ENCODE data around the gene FGF14.
"Not testable (repeated sequence)": the region's sequence is repeated elsewhere in the genome, so short reads cannot be mapped to it uniquely, and the experiment has no call there.

FGF14 gene

GRCh38 chr13:102028868-102029267 lies 373.0 kb downstream of the FGF14 start:
- no peak for DNase-seq

- DNase-seq: no peak
Measured at GRCh38 chr13:102028206-102028605, 373.6 kb downstream of the FGF14 start.

GRCh38 chr13:102021777-102022176 lies 380.1 kb downstream of the FGF14 start:
- no peak for DNase-seq

- no peak for DNase-seq
Measured at GRCh38 chr13:102020611-102021216, 381.1 kb downstream of the FGF14 start.

GRCh38 chr13:102018716-102019115 lies 383.1 kb downstream of the FGF14 start:
- DNase-seq: no peak

- DNase-seq: no peak
Measured at GRCh38 chr13:102017248-102017647, 384.6 kb downstream of the FGF14 start.

GRCh38 chr13:102012299-102013293 lies 389.3 kb downstream of the FGF14 start:
- no peak for DNase-seq

GRCh38 chr13:102011455-102011854 lies 390.4 kb downstream of the FGF14 start:
- DNase-seq: not testable (repeated sequence)

GRCh38 chr13:102003848-102004570 lies 397.8 kb downstream of the FGF14 start:
- no peak for DNase-seq

- no peak for DNase-seq
Measured at GRCh38 chr13:102002287-102002686, 399.6 kb downstream of the FGF14 start.

- DNase-seq: no peak
Measured at GRCh38 chr13:102000764-102001163, 401.1 kb downstream of the FGF14 start.

- no peak for DNase-seq
Measured at GRCh38 chr13:101998129-101998528, 403.7 kb downstream of the FGF14 start.

- DNase-seq: no peak
Measured at GRCh38 chr13:101996954-101997353, 404.9 kb downstream of the FGF14 start.

GRCh38 chr13:101989798-101990350 lies 412.0 kb downstream of the FGF14 start:
- DNase-seq: no peak

- DNase-seq: no peak
Measured at GRCh38 chr13:101988140-101988539, 413.7 kb downstream of the FGF14 start.

GRCh38 chr13:101986316-101986715 lies 415.5 kb downstream of the FGF14 start:
- no peak for DNase-seq

GRCh38 chr13:101985321-101985720 lies 416.5 kb downstream of the FGF14 start:
- DNase-seq: no peak

- no peak for DNase-seq
Measured at GRCh38 chr13:101982903-101983302, 418.9 kb downstream of the FGF14 start.

- DNase-seq: no peak
Measured at GRCh38 chr13:101979825-101980224, 422.0 kb downstream of the FGF14 start.

- DNase-seq: no peak
Measured at GRCh38 chr13:101978552-101979315, 423.1 kb downstream of the FGF14 start.

GRCh38 chr13:101977475-101977874 lies 424.4 kb downstream of the FGF14 start:
- DNase-seq: no peak

- no peak for DNase-seq
Measured at GRCh38 chr13:101972191-101972590, 429.7 kb downstream of the FGF14 start.
